Thyroid gland (tissue), 4 donors: ENCODE data around the gene NTN3.

ENCODE experiments used
- POLR2A ChIP-seq, 2 donors: fragments of 450-650 bp; IDR thresholded peaks; one replicate each; pipeline ENCODE4 v1.6.1; 2017; ENCODE audit warnings: antibody characterized with exemption in 2 of 2, mild to moderate bottlenecking in 2 of 2, moderate library complexity in 1 of 2
- TF ChIP-seq, protein P1 (sequence below), 6 experiments: fragments of 200-600 bp in 3 of 6; fragments of 450-650 bp in 3 of 6; sonication (generic) in 3 of 6; IDR thresholded peaks; one replicate each; pipeline ENCODE4 v1.5.1; 2016 to 2019; ENCODE audit warnings: antibody characterized with exemption in 6 of 6, mild to moderate bottlenecking in 2 of 6, inconsistent platforms in 1 of 6, moderate library complexity in 1 of 6

DNA sequence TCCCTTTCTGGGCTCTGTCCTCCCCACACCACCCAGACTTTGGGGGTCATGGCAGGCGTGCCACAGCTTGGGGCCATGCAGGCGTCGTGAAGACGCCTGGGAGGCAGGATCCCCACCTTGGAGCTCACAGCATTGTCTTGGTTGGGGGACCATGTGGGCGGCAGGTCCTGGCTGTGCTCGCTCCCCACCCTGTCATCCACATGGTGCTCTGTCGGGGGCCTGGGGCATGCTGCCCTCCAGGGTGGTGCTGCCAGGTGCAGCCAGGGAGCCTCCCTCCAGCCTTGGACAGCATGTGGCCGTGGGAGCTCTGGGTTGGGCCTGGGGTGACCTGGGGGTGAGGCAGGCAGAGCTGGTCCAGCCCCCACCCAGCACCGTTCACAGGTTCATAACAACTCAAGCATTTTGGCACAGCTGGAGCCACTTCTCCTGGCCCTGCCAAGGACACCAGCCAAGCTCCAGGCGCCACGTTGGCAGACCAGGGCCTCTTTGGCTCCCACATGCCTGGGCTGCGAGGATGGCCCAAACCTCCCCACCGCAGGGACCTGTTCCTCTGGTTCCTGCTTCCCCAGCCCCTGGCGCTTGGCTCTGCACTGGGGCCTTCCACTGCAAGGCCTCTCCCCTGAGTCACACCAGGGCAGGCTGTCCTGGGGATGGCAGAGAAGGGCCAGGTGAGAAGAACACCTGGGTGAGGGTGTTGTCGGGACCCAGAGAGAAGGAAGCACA is 27.6 kb downstream of the NTN3 start:
- TF ChIP-seq, protein P1, sequence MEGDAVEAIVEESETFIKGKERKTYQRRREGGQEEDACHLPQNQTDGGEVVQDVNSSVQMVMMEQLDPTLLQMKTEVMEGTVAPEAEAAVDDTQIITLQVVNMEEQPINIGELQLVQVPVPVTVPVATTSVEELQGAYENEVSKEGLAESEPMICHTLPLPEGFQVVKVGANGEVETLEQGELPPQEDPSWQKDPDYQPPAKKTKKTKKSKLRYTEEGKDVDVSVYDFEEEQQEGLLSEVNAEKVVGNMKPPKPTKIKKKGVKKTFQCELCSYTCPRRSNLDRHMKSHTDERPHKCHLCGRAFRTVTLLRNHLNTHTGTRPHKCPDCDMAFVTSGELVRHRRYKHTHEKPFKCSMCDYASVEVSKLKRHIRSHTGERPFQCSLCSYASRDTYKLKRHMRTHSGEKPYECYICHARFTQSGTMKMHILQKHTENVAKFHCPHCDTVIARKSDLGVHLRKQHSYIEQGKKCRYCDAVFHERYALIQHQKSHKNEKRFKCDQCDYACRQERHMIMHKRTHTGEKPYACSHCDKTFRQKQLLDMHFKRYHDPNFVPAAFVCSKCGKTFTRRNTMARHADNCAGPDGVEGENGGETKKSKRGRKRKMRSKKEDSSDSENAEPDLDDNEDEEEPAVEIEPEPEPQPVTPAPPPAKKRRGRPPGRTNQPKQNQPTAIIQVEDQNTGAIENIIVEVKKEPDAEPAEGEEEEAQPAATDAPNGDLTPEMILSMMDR (IDR thresholded peaks at IDR 0.05) = no peak
- TF ChIP-seq POLR2A (IDR thresholded peaks at IDR 0.05) = peak in 1 of 2 donors; percentile 24
